Nucleus accumbens (tissue), 56 donors: ENCODE data around the gene KDR.

Experiments
- DNase-seq, 56 donors: peaks; one replicate each; lab custom pipeline; 2025; lab: John Stamatoyannopoulos, UW

The KDR gene

DNA sequence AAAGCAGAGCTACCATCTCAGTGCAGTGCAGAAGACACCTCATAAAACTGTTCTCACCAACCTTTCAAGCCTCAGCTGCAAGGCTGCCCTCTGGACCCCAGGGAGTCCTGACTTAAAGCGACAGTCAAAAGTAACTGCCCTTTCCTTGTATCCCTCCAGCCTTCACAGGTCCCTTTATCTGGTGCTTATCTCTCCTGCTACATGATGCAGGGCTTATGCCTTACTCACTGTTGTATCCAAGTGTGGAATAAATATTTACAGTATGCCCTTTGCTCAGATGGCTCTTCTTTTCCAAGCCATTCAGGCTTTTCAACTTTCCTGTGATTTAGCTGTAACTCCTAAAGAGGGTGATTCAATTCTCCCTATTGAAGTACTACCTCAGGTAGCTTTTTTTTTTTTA lies 92.6 kb downstream of the KDR start:
- no peak for DNase-seq

DNA sequence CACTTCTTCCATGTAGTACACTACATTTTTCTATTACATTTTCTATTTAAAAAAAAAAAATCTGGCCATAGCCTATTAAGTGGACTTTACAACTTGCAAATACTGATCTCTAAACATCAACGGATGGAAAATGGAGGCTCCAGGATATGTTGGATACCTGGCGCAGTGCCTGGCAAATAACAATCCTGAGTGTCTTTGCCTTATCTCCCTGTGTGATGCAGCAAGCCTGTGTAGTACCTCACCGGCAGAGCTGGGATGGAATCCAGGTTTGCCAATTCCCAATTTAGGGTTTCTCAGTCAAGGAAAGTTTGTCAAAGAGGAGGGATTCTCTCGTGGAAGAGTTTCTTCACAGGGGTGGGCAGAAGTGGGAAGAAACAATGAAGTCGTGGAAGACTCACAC lies 93.2 kb downstream of the KDR start:
- no peak for DNase-seq

DNA sequence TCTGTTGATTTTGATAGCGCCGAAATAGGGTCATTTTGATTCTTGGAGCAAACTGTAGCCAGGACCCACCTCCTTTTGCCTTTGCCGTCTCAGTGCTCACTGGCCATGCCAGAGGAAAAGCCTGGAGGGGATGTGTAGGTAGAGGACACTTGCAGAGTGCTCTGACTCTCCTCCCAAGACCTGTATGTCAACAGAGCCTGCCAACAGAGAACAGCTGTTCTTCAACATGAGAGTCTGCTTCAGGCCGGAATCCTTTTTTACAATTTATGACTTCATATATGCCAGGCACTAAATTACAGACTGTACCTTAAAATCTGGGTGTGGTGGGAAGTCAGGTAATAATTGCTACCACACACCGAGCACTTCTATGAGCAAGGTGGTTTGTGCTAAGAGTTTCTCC lies 94.2 kb downstream of the KDR start:
- DNase-seq: no peak

DNA sequence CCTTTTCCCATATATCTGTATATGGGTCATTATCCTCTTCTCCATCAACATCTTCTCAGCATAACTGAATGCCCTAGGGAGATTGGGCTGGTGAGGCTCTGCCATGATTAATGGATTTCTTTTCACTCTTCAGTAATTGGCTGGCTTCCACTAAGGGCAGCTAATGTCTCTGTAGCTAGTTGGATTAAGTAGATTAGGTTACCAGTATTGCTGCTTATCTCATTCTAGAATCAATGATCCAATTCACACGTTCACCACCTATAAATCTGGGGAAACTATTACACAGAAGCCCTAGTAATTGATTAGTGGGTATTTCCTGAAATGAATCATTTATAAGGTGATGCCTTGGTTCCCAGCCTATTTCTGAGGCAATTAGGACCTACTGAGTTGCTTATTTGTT lies 94.8 kb downstream of the KDR start:
- DNase-seq: no peak

DNA sequence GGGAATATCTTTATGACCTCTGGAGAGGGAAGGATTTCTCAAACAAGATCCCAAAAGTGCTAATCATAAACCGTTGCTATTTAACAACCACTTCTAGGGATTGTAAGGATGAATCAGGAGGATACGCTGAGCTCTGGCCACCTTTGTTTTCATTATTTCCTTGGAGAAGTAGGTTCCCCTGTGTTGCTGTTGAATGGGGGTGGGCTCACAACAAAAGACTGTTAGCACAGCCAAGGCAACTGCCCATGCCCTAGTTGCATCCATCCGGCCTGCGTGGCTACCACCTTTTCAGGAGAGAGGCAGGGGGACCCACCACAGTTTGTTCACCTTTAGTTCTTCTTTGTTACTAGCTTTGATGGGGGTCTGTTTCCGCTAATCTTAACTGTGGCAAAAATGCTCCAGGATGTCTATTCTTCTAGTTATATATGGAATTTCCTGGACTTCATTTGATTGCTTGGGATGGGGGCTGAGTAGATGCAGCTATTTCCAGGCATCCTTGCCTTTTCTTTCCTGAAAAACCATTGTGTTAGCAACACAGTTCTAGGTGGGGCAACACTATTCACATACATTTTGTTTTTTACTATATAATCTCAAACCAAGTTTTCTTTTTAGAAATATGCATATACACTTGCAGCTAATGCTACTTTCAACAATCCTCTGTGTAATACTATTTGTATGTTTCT lies 95.4 kb downstream of the KDR start:
- no peak for DNase-seq

DNA sequence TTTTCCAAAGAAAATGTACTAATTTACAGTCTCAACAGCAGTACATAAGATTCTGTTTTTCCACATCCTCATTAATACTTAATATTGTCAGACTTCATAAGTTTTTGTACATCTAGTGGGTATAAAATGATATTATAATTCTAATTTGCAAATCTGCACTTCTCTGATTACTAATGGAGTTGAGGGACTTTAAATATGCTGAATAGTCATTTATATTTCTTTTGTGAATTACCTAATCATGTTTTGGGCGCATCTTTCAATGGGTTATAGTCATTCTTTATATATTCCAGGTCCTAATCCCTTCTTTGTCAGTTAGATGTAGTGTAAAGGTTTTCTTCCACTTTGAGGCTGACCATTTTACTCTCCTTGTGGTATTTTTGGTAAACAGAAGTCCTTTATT lies 96.1 kb downstream of the KDR start:
- no peak for DNase-seq
